AML-193 (cell line): ENCODE results near the gene COMMD2.

Experiments
- DNase-seq, 2 experiments: peaks; one replicate each; lab custom pipeline; 2025; lab: John Stamatoyannopoulos, UW

Gene COMMD2

DNA sequence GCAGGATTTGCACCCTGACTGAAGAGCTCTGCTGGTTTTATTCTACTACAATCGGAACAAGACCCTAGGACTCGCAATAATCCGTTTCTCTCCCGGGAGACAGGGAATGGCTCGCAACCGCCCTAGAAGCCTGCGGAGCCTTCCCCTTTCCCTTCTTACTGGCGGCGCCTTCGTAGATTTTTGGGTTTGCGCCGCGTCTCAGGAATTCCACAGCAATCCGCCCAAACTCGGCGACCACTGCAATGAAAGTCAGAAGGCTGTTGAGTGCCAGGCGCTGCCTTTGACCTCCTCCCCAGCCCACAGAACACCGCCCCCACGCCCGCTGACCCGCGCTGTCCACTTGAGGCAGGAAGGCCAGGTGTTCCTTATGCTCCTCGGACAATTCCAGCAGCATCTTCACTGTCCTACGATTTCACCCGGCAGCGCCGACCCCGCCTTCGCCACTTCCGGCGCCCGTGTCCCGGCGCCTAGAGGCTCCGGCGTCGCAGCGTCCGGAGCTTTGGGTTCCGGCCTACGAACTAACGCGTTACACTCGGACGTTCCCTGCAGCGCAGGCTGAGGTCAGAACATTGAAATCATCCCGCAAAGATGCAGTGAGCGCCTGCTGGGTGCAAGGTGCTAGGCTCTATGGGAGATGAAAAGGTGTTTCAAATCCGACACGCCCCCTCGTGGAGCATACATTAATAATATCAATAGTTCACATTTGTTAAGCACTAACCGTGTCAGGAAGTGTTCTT, at the start of gene COMMD2:
COMMD2 (minus strand) TSS at position 439 of the 737 bp plus-strand sequence; CDS start at position 394, 45 bp downstream.
- peak; percentile 88 to 89 for DNase-seq

DNA sequence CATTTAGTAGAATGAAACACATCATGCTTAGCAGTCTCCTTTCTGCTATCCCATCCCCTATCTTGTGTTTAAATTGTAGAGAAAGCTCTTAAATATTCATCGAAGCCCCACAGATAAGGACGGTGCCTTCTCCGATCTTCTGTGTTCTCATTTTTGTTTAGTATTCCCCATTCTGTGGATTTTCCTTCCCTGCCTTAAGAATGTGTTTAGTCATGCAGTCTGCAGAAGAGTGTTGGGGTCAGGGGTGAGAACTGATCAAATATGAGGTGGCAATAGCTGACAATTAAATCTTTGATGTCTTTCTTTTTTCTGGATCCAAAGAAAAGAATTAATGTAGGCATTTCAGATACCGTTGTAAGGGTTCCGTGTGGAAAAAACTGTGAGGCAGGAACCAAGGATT, 49.4 kb upstream of the COMMD2 start:
- DNase-seq: no peak

DNA sequence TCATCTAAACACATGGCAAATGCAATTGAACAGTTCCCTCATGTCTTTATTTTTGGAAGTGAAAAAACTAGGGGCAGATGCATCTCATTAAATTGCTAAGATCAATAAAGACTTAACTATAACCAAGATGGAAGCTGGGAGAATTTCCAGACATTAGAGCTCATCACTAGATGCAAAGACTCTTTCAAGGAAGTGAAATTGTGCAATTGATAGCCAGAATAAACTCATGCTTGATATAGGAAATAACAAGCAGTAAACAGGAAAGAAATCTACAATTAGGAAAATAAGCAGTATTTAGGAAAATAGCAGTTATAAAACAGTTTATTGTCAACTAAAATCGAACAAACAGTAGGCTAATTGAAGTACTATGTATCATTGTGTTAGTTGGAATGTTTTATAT, 48.9 kb upstream of the COMMD2 start:
- no peak for DNase-seq

DNA sequence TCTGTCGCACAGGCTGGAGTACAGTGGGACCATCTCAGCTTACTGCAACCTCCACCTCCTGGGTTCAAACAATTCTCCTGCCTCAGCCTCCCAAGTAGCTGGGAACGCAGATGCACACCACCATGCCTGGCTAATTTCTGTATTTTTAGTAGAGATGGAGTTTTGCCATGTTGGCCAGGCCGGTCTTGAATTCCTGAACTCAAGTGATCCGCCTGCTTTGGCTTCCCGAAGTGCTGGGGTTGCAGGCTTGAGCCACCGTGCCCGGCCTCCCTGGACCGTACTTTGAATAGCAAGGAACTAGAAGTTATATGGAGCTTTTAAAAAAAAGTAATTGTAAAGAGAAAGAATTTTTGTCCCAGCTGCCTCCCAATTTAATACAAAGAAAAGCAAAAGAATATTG, 48.4 kb upstream of the COMMD2 start:
- DNase-seq: no peak

DNA sequence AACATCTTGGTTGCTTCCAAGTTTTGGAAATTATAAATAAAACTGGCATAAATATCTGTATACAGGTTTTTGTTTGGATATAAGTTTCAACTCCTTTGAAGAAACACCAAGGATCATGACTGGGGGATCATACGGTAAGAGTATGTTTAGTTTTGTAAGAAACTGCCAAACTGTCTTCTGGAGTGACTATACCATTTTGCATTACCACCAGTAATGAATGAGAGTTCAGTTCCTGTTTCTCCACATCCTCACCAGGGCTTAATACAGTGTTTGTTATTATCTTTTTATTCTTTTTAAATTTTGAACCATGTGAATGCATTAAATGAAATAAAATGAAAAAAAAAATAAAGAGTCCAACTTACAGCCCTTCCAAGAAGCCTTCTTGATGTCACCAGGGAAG, 43.7 kb upstream of the COMMD2 start:
- DNase-seq: peak; percentile 53 to 65

DNA sequence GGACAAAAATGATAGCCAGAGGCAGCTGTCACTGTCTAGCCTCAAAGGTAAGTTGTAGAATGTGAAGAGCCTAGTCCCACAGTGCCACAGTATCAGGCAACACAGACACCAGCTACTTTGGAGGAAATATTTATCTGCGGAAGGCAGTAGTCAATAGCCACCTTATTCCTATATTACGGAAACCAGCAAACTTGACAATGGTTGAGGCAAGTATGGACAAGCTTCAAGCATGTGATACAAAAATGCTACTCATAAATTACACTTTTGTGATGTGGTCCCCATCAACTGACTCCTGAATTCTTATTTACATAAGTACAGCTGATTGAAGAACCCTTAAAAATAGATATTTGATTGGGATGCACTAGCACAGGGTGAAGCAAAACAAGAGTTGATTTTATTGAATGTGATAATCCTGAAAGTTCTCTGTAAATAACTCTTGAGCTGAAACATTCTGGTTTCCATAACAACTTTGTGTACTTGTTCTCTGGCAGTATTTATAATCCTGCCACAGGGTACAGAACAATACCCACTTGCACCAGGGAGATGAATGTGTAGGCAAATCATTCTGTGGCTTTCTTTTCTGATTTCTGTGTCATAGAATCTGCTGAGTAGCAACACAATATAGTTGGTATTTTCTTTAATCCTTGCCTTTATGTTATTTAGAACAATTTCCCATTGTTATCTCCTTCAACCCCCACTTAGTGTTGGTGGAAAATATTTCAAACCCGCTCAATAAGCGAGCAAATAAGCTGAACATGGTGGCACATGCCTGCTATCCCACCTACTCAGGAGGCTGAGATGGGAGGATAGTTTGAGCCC, 40.4 kb upstream of the COMMD2 start, which contains the start of gene ANKUB1:
ANKUB1 (minus strand) TSS at position 103 of the 819 bp plus-strand sequence. CDS start 188 bp downstream, outside the sequence.
- no peak for DNase-seq

DNA sequence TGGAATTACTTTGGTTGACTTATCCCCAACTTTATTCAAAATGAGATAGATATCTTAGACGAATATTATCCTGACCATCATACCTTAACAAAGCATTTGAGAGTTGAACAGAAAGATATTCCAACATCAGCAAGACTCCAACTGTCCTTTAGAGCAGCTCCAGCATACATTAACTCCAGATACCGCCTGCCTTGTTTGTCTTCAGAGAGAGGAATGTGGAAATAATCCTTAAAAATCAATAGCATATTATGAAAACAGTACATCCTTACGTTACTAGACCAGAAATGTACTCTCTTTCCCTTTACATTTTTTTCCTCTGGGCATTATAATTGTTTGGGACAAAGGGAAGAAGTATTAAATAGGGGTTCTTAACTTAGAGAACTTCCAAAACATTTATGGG, 38.4 kb upstream of the COMMD2 start:
- DNase-seq: no peak

DNA sequence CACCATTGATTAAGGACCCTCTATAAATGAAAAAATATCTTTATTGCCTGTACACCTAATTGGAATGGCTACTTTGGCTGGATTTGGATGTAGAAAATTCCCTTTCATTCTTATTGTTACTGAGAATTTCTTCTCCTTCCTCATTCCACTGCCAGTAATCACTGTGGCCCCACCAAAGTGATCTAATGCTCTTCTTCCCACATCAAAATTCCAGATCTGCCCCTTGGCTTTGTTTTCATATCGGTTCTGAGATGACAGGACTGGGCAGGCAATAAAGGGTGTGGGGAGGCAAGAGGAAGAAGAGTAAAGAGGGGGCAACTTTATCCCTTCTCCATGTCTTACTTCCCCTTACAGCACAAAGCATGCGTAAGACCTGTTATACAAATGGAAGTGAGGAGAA, 38.0 kb upstream of the COMMD2 start:
- DNase-seq: no peak

DNA sequence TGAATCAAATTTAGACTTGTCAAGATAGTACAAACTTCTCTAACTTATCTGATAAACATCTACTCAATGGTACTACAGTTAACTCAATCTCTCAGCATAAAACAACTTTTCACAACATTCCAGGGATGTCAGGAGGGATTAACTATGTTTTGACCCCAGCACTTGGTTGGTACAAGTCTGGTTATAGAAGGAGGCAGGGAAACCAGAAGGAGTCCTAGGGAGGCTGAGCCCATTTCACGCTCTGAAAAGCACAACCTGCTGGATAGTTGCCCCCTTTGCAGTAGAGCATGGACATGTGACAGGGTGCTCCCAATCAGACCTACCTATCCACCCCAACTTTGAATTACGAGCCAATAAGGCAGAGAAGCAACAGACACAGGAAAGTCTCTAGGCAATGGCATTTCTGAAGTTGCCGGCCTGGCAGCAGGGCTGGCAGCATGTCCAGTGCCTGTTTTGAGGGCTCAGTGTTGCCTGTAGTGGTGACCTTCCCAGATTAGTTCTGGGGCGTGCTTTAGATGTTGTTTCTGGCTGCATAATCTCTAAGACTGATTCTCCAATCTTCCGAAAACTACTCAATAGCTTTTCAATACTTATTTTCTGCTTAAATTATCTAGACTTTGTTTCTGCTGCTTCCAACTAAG, 31.9 kb upstream of the COMMD2 start:
- DNase-seq: no peak

DNA sequence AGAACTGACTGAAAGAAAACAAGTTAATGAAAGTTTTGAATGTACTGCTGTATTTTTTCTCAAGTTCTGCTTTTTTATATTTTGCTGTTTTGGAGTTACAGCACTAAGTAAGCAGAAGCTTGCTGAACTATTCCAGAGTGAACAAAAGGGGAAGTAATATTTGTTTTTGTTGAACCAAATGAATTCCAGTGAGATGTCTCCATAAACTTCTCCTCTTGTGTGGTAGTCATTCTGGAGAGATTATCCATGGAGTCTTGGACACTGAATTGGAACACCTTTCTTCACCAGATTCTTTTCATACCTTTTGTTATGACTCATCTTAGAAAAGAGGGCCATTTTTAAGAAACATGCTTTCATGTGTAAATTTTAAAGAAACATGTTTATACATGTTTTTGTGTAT, 31.3 kb upstream of the COMMD2 start:
- peak; percentile 90 to 94 for DNase-seq

DNA sequence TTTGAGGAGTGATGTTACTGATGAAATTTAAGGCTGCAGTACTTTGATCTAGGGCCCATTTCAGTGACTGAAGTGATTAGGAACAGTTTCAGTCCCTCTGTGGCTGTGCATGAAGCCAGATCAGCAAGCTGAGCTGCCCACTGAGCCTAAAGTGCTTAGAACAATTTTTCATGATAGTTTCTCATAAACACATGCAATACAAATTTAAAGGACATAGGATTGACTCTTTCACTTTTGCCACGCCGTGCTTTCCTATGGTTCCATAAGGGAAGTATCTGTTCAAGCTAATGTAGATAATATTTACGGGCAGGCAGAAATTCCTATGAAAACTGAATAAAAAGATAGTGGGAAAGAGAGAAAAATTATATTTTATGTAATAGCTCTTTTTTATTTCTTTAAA, 29.5 kb upstream of the COMMD2 start:
- DNase-seq: no peak

DNA sequence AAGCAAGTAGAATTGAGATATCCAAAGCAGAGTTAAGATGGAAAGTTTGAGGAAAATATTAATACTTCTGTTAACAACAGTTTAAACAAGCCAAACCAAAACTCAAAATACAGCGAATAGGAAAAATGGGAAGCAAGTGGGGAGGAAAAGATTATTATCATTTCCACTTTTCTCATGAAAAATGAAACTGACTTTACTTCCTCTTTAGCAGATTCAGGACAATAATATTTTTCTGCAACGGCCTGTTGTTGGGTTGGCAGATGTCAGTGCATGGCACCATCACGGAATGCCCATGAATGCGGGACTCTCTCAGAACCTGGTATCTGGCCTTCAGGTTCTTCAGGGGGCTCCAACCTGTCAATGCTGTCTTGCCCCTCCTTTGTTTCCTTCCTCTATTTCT, 28.9 kb upstream of the COMMD2 start:
- peak; percentile 80 to 82 for DNase-seq

DNA sequence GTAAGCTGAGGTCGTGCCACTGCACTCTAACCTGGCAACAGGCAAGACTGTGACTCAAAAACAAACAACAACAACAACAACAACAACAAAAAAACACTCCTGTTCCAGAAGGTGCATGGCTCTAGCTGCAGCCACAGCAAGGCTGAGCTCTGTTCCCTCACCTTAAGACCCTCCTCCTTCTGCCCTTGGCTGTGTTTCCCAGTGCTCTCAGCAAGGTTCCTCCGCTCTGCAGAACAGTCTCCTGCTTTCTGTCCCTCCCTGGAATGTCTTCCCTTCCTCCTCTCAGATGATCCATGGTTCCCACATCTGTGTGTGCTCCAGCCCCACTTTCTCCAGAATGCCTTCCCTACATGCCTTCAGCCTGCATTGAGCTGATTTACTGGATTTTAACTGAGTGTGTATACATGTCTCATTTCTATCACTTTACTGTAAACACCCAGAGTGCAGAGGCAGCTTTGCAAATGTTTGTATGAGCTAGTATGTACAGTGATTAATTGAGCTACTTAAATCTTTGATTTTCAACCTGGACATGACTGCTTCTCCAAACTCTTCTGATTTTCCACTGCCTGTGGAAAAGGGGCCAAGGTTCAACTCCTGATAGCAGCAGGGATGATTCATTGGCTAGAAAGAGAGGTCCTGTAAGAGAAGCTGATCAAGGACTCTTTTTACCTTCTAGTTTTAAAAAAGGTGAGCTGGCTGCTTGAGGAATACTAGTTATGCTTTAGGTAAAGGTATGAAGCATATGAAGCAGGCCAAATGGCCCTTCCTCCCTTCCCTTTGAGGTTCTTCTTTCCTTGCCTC, 25.3 kb upstream of the COMMD2 start:
- no peak for DNase-seq

DNA sequence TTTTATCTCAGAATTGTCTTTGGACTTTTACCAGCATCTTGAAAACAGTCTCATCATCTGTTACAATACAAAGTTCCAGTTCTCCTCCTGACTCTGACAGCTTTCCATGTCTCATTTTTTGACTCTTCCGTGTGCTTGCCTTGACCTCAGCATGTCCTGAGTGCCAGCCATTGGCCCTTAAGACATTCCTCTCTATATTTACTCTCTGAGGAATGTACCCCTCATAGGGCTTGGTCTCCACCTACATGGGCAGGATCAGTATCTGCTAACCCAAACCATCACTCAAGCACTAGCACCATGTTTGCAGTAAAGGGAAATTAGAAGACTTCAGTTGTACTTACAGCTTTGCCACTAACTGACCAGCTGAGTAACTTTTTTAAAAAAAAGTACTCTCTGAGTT, 23.9 kb upstream of the COMMD2 start:
- DNase-seq: no peak

DNA sequence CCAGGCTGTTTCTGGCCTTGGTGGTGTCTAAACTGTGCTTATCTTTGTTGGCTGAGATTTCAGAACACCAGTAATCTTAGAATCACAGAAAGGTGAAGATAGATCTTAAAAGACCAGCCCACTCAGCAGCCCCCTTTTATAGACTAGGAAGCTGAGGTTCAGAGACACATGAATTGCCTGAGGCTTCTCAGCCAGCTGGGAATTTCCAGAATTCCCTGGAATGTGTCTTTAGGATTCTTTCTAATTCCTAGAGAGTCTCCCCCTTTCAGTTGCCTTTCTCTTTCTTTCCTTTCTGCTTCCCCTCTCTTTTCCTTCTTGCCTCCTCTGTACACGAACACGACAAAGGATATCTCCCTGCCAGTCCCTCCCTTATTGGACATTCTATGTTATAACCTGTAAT, 20.6 kb upstream of the COMMD2 start:
- DNase-seq: no peak

DNA sequence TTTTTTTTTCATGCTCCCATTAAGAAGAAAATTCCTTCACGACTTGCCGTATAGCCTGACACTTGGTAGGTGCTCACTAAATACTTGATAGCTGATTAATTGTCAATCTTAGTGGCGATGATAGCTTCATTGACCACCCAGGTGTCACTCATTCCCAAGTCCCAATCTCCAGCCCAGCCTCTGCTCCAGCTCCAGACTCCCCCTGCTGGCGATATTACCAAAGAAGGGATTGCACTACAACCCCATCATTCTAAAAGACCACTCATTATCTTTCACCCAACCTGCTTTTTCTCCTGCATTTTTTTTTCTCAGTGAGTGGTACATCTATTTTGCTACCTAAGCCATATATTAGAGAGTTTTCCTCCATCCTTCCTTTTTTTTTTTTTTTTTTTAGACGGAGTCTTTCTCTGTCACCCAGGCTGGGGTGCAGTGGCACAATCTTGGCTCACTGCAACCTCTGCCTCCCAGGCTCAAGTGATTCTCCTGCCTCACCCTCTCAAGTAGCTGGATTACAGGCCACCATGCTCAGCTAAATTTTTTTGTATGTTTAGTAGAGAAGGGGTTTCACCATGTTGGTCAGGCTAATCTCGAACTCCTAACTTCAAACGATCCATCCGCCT, 19.5 kb upstream of the COMMD2 start:
- DNase-seq: peak; percentile 28 to 55

DNA sequence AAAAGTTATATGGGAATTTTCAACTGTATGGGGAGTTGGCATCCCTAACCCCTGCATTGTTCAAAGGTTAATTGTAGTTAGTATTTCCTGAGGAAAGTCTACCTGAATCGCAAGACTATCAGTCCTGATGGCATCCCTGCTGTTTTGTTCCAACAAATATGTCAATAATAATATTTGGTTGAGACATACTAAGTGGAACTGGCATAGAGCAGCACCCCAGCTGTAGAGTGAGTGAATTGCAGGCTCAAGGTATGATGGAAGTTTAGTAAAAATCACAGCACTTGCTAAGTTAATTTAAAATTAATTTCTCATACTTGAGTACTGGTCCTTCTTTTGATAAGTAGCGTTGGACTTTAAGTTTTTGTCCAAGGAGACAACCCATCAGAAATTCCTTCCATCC, 18.0 kb upstream of the COMMD2 start:
- no peak for DNase-seq

DNA sequence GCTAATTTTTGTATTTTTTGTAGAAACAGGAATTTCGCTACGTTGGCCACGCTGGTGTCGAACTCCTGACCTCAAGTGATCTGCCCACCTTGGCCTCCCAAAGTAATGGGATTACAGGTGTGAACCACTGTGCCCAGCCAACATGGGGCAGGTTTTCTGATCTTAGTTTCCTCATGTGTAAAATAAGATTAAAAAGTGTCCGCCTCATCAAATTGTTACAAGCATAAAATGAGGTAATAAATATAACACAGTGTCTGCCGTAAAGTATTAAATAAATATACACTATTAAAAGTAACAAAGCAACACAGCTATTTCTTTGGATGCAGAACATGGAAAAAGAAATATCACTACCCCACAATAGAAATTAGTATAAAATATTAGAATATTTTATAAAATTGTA, 16.4 kb upstream of the COMMD2 start:
- DNase-seq: no peak

DNA sequence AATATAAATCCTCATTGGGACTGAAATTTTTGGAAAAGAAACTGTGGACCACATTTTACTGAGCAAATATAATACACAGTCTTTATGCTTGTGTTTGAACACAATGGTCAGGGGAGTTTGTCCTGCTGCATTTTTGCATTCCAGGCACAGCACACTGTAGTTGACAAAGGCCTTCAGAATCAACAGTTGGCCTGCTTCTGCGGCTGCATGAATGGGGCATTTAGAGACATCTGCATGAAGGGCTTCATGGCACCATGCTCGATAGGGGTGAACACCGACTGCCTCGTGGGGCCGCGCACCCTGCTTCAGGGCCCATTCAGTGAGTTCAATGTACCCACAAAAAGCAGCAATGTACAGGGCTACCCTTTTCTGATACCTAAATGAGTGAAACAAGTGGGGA, 15.4 kb upstream of the COMMD2 start:
- no peak for DNase-seq

DNA sequence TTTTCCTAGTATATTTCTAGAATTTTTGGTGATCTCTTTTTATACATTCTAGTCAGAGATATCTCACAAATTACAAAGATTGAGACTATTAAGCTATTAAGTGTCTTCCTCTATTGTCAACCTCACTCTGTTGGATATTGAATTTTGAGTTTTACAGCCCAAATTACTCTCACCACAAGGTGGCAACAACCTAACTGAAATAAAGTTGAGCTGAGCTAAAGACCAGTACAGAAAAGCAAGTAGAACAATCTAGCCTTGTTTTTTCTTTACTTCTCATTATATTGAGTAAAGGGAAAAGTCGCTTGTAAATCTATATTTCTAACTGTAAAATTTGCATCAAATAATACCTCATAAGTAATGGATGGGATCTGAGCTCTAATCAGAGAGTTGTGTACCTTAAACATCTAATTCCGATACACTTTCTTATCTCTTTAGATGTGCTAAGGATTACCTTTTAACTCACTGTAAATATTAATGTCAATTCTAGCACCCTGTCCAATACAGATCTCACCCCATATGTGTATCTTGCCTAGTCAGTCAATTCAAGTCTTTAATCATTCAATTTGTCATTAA, 13.6 kb upstream of the COMMD2 start:
- peak; percentile 62 to 74 for DNase-seq

DNA sequence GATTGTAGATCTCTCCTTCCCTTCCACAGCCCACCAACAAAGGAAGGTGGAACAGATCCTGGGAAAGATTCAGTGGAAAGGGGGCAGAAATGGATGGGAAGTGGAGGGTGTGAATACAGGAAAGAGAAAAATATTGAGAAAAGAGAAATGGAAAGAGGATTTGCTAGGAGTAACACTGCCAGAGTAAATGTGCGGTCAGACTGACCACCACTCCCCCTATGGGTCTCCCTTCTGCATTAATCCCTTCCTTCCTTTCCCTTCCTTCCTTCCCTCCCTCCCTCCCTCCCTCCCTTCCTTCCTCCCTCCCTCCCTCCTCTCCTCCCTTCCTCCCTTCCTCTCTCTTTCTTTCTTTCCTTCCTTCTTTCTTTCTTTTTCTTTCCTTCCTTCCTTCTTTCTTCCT, 12.0 kb upstream of the COMMD2 start:
- no peak for DNase-seq
